Endothelial cell (in vitro differentiated cells): ENCODE data around the gene GIMAP6. TPM values are rescaled to one million over a fixed set of nuclear protein-coding genes. Genes with fewer than 3 reads are reported as not detected.
A peak's percentile ranks its signal among the peaks of the same experiment; 100 is the strongest.
"Not testable (repeated sequence)": the region's sequence is repeated elsewhere in the genome, so short reads cannot be mapped to it uniquely, and the experiment has no call there.

Experiments used
- DNase-seq: peaks from one replicate; pipeline ENCODE4 v3.0.0; 2021; ENCODE audit warnings: low spot score
- H3K27ac Mint-ChIP-seq: one replicate; pipeline ENCODE4 v1.8.0; 2021; ENCODE audit warnings: mixed read lengths, inconsistent platforms; ENCODE audit not compliant: unreplicated experiment
- H3K27me3 Mint-ChIP-seq: one replicate; pipeline ENCODE4 v1.8.0; 2021; ENCODE audit warnings: mild to moderate bottlenecking, moderate library complexity, mixed read lengths, inconsistent platforms; ENCODE audit not compliant: unreplicated experiment
- H3K36me3 Mint-ChIP-seq: one replicate; pipeline ENCODE4 v1.8.0; 2021; ENCODE audit warnings: mild to moderate bottlenecking, low read depth, mixed read lengths, inconsistent platforms; ENCODE audit not compliant: unreplicated experiment
- H3K4me1 Mint-ChIP-seq: one replicate; pipeline ENCODE4 v1.8.0; 2021; ENCODE audit warnings: mild to moderate bottlenecking, mixed read lengths, inconsistent platforms; ENCODE audit not compliant: unreplicated experiment
- H3K4me3 Mint-ChIP-seq: one replicate; pipeline ENCODE4 v1.8.0; 2021; ENCODE audit warnings: mild to moderate bottlenecking, mixed read lengths, inconsistent platforms; ENCODE audit not compliant: unreplicated experiment
- H3K9me3 Mint-ChIP-seq: one replicate; pipeline ENCODE4 v1.8.0; 2021; ENCODE audit warnings: mixed read lengths, inconsistent platforms; ENCODE audit not compliant: unreplicated experiment
- CTCF ChIP-seq: fragments of 200-600 bp; sonication (generic); IDR thresholded peaks from one replicate; pipeline ENCODE4 v1.5.0; 2021; ENCODE audit warnings: antibody characterized with exemption; ENCODE audit not compliant: unreplicated experiment
- long read RNA-seq: library from polyadenylated mRNA; unstranded; transcript quantifications from one replicate; pipeline ENCODE4 v2.0.0, GENCODE V29; 2020; ENCODE audit not compliant: unreplicated experiment
- total RNA-seq: library from RNA; stranded (reverse); fragmentation: NEBNext Ultra II Directional; extraction: Animal tissue kit (Norgen Biotek cat#: 25700); gene quantifications from one replicate; pipeline ENCODE4 v1.2.1, GENCODE V29; 2021; ENCODE audit not compliant: unreplicated experiment

Gene GIMAP6
- 47.7 TPM for total RNA-seq
- long read RNA-seq, transcript GIMAP6-201 (3 exons, 3,440 nt), result major isoform, 14 of 27 reads
- long read RNA-seq, transcript GIMAP6-202 (3 exons, 876 nt), result minor isoform, 8 of 27 reads
- long read RNA-seq, partial matches to known transcripts, result 0 of 27 reads
- long read RNA-seq, other reads (novel, unspliced or antisense), result 5 of 27 reads

DNA sequence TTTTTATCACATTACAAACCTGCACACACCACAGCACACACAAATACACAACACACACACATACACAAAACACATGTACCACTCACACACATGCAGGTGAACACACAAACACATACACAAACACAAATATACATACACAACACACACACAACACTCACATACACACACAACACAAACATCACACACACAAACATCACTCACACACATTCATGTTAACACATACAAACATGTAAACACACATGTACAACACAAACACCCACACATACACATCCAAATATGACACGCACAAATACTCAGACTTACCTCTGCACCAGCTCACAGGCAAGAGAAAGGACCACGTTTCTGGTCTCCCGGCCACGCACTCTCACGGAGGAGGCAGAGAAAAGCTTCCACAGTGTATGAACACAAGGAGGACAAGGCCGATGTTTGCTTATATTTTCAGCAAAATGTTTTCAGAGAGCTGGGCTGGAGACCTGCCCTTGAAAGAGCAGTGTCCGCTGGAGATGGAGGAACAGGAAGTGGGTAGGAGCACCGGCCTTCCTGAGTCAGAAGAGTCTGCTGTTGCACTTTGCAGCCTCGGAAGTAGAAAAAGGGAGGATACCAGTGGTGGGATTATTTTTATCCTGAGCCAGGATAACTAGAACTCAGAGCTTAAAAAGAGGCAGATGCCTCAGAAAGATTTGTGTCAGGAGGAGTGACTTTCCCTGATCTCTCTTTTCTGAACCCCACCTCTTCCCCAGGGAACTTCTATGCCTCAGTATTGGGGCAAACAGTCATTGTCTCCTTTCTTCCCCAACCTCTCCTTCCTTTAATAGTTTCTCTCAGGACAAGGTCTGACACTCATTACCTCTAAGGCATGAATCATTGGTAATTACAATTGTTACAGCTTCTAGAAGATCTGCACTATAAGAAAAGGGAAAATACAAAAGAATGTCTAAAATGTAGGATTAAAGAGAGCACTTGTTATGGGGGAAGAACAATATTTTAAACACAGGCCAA lies at the start of gene GIMAP6:
Gene GIMAP6, minus strand, starts transcription at position 520 of the 999 bp plus-strand sequence. CDS start 2,243 bp downstream, outside the sequence.
- Mint-ChIP-seq H3K4me3 (peak within 1 kb of the TSS; percentile 81), H3K4me1 (peaks cover 30% of the 10 kb centered on the region), H3K9me3 (no peaks in the 10 kb centered on the region), H3K27ac (peak within 1 kb of the TSS; percentile 80), H3K36me3 (peaks cover 30% of the 10 kb centered on the region), H3K27me3 (peaks cover 4% of the 10 kb centered on the region)
- no peak for DNase-seq
- no peak for TF ChIP-seq CTCF

GRCh38 chr7:150680364-150680763 lies 48.2 kb upstream of the GIMAP6 start:
- peaks cover 24% of the 10 kb centered on the region for H3K36me3 Mint-ChIP-seq
- H3K9me3 Mint-ChIP-seq, result peaks cover 12% of the 10 kb centered on the region
- peaks cover 32% of the 10 kb centered on the region for H3K4me1 Mint-ChIP-seq
- not testable (repeated sequence) for H3K27ac Mint-ChIP-seq, H3K4me3 Mint-ChIP-seq, DNase-seq, H3K27me3 Mint-ChIP-seq

DNA sequence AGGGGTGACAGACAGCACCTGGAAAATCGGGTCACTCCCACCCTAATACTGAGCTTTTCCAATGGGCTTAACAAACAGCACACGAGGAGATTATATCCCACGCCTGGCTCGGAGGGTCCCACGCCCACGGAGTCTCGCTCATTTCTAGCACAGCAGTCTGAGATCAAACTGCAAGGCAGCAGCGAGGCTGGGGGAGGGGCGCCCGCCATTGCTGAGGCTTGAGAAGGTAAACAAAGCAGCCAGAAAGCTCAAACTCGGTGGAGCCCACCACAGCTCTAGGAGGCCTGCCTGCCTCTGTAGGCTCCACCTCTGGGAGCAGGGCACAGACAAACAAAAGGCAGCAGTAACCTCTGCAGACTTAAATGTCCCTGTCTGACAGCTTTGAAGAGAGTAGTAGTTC lies 46.4 kb upstream of the GIMAP6 start:
- not testable (repeated sequence) for H3K27me3 Mint-ChIP-seq, H3K4me3 Mint-ChIP-seq, DNase-seq
- H3K27ac Mint-ChIP-seq, result peak overlapping the region; percentile 72
- H3K4me1 Mint-ChIP-seq, result peaks cover 32% of the 10 kb centered on the region
- peaks cover 12% of the 10 kb centered on the region for H3K9me3 Mint-ChIP-seq
- H3K36me3 Mint-ChIP-seq, result peaks cover 17% of the 10 kb centered on the region

DNA sequence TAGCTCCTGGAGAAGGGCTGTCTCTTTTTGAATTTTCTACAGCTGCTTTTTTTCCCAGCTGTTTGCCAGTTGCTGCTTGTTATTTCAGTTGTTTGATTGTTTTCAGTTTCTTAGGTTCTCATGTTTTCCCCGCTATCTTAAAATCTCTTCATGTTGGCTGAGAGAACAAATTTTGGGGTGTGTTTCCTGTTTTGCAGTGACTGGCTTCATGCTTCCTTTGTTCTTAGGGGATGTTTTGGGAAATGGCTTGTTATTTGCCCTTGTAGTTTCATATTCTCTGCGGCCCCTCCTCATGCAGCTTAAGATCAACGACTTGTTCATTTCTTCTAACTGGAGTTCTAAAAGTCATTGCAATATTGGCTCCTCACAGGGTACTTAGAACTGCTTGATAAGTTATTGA lies 44.7 kb upstream of the GIMAP6 start:
- Mint-ChIP-seq H3K27ac (peak overlapping the region; percentile 97), H3K4me1 (peaks cover 32% of the 10 kb centered on the region), H3K36me3 (peaks cover 12% of the 10 kb centered on the region)
- H3K9me3 Mint-ChIP-seq, DNase-seq, H3K4me3 Mint-ChIP-seq, H3K27me3 Mint-ChIP-seq: not testable (repeated sequence)

DNA sequence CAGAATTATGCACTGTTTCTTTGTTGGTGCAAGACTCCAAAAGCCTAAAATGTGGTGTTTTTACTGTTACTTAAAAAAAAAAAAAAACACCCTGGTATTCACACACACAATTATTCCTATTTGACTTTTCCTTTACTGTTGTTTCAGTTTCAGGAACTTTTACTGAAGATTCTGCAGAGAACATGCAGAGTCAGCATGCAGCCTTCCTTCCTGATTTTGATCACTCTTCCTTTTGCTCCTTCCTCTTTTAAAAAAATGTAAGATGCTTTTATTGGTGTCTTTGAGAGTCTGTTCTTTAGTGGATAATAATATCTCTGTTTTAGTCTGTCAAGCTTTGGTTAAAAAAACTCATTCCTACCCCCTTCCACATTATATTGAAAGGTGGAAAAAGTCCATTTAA lies 44.1 kb upstream of the GIMAP6 start:
- Mint-ChIP-seq H3K4me1 (peaks cover 32% of the 10 kb centered on the region), H3K27ac (peak overlapping the region; percentile 97), H3K36me3 (peaks cover 12% of the 10 kb centered on the region)
- not testable (repeated sequence) for H3K4me3 Mint-ChIP-seq, H3K9me3 Mint-ChIP-seq, H3K27me3 Mint-ChIP-seq, DNase-seq

GRCh38 chr7:150675714-150676113 lies 43.5 kb upstream of the GIMAP6 start:
- peaks cover 12% of the 10 kb centered on the region for H3K36me3 Mint-ChIP-seq
- H3K4me1 Mint-ChIP-seq, result peaks cover 29% of the 10 kb centered on the region
- TF ChIP-seq CTCF, result no peak
- peaks cover 5% of the 10 kb centered on the region for H3K9me3 Mint-ChIP-seq
- peak overlapping the region; percentile 97 for H3K27ac Mint-ChIP-seq
- no peak overlapping the region for H3K4me3 Mint-ChIP-seq
- H3K27me3 Mint-ChIP-seq, result peaks cover 4% of the 10 kb centered on the region
- no peak for DNase-seq

DNA sequence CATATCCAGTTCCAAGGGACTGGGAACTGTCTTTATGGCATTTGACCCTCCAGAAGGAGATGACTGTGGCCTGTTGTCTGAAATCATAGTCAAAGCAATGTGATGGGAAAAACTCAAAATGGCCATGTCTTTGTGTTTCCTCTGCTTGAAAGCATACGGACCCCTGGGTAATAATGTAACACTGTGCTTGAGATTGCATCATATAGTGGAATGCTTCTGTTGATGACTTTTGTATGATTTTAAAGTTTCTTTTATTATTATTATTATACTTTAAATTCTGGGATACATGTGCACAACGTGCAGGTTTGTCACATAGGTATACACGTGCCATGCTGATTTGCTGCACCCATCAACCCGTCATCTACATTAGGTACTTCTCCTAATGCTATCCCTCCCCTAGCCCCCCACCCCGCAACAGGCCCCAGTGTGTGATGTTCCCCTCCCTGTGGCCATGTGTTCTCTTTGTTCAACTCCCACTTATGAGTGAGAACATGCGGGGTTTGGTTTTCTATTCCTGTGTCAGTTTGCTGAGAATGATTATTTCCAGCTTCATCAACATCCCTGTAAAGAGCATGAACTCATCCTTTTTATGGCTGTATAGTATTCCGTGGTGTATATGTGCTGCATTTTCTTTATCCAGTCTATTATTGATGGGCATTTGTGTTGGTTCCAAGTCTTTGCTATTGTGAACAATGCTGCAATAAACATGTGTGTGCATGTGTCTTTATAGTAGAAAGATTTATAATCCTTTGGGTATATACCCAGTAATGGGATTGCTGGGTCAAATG lies 39.8 kb upstream of the GIMAP6 start:
- H3K4me3 Mint-ChIP-seq, H3K27ac Mint-ChIP-seq, H3K9me3 Mint-ChIP-seq, DNase-seq, H3K36me3 Mint-ChIP-seq, H3K27me3 Mint-ChIP-seq: not testable (repeated sequence)
- H3K4me1 Mint-ChIP-seq, result peaks cover 20% of the 10 kb centered on the region
